ENCODE measurements around the gene DTX2.
"Not testable (repeated sequence)": the region's sequence is repeated elsewhere in the genome, so short reads cannot be mapped to it uniquely, and the experiment has no call there.

DTX2 gene

DNA sequence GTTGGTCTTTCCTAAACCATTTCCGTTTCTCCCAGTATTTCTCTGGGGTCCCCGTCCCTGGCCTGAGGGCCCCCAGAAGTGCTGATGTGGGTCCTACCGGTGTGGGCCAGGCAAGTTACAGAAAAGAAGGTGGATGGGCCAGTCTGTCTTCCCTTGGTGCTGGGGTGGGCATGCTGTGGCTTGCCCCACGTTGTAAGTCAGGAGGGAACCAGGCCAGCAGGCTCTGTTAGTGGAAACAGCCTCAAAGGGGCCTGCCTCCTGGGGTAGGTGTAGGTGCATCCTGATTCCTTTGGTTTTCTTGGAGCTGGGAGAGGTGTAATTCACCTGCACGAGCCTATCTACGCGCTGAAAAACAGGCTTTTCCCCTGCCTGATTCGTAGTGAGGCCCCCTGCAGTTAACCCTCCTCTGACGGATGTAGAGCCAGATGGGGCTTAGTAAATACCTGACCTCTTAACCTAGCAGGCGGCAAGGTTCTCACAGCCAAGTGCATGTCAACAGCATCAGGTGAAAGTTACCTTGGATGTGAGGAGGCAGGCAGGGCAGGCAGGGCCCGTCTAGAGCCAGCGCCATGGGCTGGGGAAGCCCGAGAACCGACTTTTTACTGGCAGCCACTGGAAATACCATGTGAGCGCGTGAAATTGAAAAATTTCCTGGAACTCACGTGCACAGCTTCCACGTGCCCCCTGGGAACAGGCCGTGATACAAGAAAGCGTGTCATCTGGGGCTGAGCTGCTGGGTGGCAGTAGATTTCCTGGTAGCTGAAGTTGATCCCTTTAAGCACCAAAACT, 24.5 kb downstream of the DTX2 start:
- H3K4me3 ChIP-seq (ENCODE audit: low read depth, low read length): not testable (repeated sequence)

DNA sequence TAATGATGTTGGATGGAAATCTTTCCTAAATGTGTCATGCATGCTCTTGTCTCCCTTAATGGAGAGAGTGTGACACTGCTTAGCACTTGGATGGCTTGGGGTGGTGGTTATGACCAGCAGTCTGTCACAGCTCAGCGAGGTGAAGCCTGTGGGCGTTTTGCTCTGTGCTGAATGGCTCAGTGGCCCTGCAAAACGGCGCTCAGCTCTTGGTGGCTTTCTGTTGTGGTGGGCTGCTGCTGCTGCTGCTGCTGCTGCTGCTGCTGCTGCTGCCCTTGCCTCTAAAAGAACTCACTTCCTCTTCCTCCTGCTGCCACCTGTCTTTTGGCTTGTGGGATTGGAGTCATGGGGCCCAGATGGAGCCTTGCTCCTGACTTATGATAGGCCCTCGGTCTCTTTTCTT, 25.1 kb downstream of the DTX2 start:
- H3K4me3 ChIP-seq (ENCODE audit: low read depth, low read length): not testable (repeated sequence)

DNA sequence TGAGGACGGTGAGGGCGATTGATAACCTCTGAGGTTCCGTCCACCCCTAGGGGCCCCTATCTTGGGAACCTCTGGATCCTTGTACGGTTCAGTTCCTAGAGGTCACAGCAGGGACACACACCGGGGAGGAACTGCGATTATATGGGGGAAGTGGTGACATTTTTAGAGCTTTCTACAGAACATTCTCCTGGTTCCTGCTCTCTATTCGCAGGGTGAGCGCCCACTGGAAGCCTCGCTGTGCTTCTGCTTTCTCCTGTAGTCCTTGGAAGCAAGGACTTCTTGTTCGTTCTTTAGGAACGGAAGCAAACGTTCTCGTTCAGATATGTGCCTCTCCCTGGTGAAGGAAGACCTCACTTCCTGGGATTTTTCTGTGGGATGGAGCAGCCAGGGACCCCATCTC, 26.5 kb downstream of the DTX2 start:
- H3K4me3 ChIP-seq (ENCODE audit: low read depth, low read length): not testable (repeated sequence)

DNA sequence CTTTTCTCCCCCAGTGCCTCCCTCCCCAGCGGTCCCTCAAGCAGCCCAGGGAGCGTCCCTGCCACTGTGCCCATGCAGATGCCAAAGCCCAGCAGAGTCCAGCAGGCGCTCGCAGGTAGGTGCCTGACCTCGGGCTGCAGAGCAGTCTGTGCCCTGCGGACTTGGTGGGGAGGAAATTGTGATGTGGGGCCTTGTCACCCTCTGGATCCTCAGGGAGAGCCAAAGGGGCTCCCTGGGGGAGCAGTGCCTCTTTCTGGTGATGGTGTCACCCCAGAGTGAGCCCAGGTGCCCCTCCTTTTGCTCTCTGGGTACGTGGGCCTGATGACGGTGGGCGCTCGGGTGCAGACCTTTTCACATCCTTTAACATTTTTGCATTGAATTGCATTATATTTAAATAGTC, 30.6 kb downstream of the DTX2 start:
- not testable (repeated sequence) for H3K4me3 ChIP-seq (ENCODE audit: low read depth, low read length)

DNA sequence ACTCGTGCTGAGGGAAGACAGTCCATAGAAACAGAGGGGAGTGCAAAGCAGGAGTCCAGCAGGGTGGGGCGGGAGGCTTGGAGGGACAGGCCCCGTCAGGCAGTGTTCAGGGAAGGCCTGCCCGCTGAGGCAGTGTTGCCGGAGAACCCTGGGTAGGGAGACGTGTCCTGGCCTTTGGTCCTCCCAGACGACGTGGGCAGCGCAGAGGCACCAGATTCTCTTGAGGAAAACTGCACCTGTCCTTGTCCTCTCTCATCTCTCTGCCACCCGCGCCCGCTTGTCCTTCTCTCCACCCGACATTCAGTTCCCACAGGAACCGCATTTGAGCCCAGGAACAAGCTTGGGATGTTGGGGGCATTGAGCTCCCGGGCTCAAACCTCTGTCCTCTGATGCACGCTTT, 34.2 kb downstream of the DTX2 start:
- H3K4me3 ChIP-seq (ENCODE audit: low read depth, low read length): not testable (repeated sequence)

DNA sequence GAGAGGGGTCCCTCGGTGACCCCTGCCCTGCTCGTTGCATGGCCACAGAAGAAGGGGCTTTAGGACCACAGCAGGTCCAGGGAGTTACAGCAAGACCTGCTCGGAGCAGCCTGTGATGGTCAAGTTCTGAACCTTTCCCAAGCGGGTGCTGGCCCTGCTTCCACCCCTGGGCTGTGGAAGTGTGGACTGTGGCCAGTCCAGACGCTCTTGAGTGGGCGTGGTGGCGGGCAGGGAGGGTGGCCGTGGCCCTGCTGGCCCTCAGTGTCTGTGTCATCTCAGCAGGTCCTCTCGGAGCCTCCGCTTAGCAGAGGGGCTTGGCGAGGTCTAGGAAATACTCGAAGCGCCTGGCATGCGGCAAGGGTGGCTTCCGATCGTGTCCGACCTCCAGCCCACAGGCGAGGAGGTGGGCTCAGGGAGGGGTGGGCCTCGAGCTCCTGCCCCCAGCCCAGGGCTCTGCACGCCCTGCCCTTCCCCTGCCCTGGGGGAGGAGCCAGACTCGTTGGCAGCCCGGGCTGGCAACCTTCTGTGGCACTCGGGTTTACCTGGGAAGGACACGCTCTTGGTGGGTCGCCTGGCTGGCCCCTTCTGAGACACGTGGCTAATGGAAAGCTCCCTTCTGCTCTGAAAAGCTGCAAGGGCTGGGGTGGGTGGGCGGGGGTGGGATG, 36.5 kb downstream of the DTX2 start:
- not testable (repeated sequence) for H3K4me3 ChIP-seq (ENCODE audit: low read depth, low read length)

DNA sequence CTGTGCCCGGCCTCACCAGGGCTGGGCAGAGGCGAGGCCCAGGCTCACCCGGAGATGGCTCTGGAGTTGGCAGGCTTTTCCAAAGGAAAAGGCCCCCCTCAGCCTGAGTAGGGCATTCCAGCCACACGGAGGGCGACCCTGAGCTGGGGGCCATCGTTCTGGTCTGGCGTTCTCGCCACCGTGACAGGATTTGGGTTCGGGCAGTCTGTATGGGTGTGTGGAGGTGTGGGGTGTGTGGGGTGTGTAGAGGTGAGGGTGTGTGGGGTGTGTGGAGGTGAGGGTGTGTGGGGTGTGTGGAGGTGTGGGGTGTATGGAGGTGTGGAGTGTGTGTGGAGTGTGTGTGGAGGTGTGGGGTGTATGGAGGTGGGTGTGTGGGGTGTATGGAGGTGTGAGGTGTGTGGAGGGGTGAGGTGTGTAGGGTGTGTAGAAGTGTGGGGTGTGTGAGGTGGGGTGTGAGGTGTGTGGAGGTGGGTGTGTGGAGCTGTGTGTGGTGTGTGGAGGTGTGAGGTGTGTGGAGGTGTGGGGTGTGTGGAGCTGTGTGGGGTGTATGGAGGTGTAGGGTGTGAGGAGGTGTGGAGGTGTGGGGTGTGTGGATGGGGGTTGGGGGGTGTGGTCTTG, 37.2 kb downstream of the DTX2 start:
- H3K4me3 ChIP-seq (ENCODE audit: low read depth, low read length): not testable (repeated sequence)

DNA sequence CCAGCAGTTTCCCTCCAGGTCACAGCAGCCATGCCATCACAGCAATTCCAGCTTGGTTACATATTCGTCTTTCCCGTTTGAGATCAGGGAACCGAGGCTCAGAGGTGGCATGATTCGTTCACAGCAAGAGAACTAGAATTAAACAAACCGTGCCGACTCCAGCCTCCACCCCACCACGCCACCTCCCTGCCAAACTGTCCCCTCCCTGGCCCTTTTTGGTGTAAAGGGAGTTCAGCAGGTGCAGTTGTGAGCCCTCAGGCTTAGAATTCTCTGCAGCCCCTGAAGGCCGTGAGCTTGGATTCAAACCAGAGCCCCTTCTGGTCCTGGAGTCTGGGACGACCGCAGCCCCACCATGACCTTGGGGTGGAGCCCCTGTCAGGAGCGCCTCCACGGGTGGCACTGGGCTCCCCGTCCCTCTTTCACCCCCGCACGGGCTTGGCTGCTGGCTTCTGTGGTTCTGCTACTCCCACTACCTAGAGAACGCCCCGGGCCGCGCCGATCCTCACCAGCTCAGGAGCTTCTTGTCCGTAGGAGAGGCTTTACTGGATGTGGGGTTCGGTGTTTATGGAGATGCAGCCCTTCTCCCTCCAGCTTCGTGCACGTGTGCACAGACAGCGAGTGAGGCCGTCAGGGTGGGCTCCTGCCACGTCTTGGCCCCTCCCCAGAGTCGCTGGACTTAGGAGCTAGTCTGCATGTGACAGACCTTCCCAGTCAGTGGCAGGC, 37.9 kb downstream of the DTX2 start:
- not testable (repeated sequence) for H3K4me3 ChIP-seq (ENCODE audit: low read depth, low read length)

DNA sequence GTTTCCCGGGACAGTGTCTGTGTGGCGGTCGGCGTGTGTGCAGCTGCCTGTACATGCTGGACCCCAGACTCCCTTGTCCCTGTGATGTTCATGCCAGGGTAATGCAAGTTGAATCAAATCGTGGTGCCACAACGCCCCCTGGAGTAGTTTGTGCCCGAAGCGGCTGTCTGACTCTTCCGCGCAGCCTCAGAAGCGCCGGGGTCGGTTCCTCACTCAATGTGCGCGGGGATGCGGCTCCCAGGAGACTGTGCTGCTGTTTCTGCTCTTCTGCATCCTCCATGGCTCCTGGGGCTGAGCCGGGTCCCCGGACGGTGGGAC, 38.4 kb downstream of the DTX2 start:
- H3K4me3 ChIP-seq (ENCODE audit: low read depth, low read length): not testable (repeated sequence)

DNA sequence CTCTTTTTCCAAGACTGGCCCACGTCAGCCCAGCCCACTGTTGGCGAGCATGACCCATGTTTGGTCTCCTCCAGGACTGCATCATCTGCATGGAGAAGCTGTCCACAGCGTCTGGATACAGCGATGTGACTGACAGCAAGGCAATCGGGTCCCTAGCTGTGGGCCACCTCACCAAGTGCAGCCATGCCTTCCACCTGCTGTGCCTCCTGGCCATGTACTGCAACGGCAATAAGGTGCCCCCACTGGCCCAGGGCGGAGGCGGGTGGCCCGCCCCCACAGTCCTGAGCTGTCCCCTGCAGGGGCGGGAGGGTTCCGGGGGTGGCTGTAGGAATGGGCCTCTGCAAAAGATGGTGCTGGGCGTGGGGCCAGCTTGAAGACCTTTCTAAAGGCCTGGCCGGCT, 40.7 kb downstream of the DTX2 start:
- H3K4me3 ChIP-seq (ENCODE audit: low read depth, low read length): not testable (repeated sequence)

DNA sequence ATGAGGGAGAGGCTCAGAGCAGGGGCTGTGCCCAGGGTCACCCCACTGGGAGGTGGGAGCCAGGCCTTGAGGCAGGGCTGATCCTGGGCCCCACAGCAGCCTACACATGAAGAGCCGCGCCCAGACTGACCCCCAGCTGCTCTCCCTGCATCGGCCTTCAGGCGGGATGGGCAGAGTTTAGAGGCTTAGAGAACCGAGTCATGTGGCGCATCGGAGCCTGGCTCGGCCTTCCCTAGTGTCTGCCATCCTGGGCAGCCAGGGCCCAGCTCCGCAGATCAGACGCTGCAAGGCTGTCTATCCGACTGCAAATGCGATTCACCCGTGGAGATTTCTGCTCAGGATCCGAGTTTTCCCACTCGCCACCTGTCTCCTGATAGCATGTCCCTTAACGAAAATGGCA, 41.3 kb downstream of the DTX2 start:
- not testable (repeated sequence) for H3K4me3 ChIP-seq (ENCODE audit: low read depth, low read length)

DNA sequence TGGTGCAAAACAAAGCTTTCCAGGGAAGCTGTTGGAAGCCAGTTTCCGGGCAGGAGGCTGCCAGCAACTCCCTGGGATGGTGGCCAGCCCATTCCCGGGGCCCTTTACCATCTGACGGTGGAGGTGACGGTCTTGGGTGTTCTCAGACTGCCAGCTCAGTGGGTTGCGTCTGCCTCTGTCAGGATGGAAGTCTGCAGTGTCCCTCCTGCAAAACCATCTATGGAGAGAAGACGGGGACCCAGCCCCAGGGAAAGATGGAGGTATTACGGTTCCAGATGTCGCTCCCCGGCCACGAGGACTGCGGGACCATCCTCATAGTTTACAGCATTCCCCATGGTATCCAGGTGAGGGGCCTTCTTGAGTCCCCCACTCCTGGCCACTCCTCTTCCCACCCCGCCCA, 41.7 kb downstream of the DTX2 start:
- H3K4me3 ChIP-seq (ENCODE audit: low read depth, low read length): not testable (repeated sequence)

DNA sequence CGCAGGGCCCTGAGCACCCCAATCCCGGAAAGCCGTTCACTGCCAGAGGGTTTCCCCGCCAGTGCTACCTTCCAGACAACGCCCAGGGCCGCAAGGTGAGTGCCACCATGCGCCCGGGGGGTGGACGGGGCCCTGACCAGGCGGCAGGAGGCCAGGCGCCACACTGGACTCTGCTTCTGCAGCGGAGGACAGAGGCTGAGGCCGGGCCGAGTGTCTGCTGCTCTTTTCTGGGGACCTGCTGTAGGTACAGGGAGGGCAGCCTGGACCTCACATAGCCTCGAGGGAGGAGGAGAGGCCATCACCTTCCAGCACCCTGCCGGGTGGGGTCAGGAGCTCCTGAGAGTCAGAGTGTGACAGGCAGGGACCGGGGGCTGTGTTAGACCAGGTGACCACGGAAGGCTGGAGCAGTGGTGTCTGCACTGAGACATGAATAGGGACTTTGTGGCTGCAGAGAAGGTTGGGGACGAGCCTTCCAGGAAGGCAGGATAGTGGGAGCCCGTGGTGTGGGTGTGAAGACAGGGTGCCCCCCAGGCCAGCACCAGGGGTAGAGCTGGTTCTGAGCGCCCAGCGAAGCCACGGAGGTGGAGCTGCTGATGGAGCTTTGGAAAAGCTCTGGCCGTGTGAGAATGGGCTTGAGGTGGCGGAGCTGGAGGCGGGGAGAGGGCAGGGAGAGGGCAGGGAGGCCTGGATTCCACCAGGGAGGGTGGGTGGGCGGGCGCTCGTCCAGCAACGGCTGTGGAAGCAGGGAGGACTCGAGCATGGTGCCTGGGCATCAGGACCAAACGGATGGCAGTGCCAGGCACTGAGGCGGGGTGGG, 43.0 kb downstream of the DTX2 start:
- H3K4me3 ChIP-seq (ENCODE audit: low read depth, low read length): not testable (repeated sequence)

DNA sequence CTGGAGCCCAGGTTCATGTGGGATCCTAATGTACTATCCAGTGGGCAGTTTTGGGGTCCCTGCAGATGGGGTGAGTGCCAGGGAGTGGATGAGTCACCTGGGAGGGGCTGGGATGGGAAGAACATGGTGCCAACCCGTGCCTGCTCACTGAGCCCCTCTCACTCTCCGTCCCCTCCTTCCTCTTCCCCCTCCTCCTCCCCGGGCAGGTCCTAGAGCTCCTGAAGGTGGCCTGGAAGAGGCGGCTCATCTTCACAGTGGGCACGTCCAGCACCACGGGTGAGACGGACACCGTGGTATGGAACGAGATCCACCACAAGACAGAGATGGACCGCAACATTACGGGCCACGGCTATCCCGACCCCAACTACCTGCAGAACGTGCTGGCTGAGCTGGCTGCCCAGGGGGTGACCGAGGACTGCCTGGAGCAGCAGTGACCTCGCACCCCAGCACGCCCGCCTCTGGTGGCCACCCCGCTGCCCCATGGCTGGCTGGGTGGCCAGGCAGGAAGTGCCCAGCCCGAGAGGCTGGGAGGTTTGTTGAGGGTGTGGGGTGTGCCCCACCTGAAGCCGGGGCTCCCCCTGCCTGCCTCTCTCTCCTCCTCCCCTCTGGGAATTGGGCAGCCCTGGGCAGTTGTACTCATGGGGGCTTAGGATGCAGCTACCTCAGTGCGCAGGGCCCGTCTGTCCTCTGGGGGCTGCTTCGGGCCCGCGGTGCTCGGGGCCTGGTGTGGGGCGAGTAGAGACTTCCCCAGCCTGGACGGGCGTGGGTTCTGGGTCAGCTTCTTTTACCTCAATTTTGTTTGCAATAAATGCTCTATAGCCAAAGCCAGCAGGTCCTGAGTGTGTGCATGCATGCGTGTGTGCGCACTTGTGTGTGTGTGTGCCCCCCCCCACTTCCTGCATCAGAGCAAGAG, 43.9 kb downstream of the DTX2 start:
- no peak overlapping the region for H3K4me3 ChIP-seq (ENCODE audit: low read depth, low read length)

DNA sequence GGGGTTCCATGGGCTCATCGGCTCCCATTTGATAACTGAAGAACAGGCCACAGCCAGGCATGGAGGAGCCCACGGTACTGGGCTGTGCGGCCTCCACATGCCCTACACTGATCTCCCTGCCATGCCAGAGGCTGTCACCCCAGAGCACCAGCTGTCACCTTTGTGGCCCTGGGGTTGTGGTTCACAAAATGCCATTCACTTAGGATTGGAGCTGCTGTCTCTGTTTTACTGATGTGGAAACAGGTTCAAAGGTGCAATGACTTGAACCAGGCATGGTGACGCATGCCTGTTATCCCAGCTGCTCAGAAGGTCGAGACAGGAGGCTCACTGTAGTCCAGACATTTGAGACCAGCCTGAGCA, 44.6 kb downstream of the DTX2 start:
- H3K4me3 ChIP-seq (ENCODE audit: low read depth, low read length): no peak overlapping the region

DNA sequence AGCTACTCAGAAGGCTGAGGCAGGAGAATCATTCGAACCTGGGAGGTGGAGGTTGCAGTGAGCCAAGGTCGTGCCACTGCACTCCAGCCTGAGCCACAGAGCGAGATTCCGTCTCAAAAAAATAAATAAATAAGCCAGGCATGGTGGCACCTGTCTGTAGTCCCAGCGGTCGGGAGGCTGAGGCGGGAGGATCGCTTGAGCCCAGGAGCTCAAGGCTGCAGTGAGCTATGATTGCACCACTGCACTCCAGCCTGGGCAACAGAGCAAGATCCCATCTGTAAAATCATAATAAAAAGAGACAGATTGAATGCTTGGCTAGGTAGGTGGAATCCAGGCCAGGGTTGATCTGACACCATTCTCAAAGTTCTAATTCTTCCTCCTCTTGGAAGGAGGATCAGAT, 45.1 kb downstream of the DTX2 start:
- not testable (repeated sequence) for H3K4me3 ChIP-seq (ENCODE audit: low read depth, low read length)

DNA sequence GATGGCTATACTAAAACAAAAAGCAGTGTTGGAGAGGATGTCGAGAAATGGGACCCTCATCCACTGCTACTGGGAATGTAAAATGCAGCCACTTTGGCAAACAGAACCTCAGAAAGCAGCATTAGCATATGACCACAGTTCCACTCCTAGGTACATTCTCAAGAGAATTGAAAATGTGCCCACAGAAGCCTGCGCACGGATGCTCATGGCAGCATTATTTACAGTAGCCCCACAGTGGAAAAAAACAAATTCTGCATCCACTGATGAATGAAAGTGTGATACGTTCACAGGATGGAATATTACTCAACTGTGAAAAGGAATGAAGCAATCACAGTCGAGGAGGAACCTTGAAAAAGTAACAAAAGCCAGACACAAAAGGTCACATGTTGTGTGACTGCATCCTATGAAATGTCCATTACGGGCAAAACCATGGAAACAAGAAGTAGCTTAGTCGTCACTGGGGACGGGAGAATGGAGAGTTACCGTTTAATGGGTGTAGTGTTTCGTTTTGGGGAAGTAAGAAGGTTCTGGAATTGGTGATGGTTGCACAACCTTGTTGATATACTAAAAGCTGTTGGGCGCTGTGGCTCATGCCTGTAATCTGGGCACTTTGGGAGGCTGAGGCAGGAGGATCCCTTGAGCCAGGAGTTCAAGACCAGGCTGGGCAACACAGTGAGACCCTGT, 46.4 kb downstream of the DTX2 start:
- no peak overlapping the region for H3K4me3 ChIP-seq (ENCODE audit: low read depth, low read length)

DNA sequence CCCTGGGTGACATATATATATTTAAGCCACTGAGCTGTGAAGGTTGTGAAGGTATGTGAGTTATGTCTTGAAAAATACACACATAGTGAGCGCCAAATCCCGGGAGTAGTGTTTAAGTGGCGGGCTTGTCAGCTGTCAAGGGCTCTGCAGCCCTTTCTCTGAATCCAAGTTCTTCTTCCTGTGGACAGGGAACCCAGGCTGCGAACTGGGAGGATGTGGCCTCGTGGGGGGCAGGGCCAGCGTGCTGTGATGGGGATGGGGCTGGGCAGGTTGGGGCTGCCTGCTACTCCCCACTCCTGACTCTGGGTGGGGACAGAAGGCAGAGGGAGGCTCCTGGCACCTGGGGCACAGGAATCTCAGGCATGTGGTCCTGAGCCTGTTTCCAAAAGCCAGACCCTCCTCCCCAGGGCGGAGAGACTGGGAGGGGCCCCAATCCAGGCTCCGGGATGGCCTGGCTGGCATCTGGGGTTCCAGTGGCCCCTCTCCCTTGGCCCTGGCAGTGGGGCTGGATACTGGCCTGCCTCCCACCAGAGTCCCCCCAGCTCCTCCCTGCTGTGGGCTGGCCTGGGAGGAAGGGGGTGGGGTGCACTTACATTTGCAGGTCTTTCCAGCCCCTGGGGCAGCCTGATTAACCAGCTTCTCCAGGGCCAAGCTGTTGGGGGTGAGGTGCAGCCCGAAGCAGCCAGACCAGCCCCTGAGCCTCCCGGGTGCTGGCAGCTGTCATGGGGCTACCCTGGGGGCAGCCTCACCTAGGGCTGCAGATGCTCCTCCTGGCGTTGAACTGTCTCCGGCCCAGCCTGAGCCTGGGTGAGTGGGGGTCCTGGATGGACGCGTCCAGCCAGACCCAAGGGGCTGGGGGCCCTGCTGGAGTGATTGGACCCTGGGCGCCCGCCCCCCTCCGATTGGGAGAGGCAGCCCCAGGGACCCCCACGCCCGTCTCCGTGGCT, 48.7 kb downstream of the DTX2 start, which contains the start of gene UPK3B:
TSS of gene UPK3B (plus strand) at position 622 of the 947 bp plus-strand sequence. CDS start at position 723, 101 bp downstream.
- H3K4me3 ChIP-seq (ENCODE audit: low read depth, low read length): no peak within 1 kb of the TSS
